ENCODE results near the gene MTUS2. TPM values are rescaled to one million over a fixed set of nuclear protein-coding genes. Genes with fewer than 3 reads are reported as not detected.

The MTUS2 gene
- total RNA-seq, 1 donor from 2014 or later: 4.1 TPM

DNA sequence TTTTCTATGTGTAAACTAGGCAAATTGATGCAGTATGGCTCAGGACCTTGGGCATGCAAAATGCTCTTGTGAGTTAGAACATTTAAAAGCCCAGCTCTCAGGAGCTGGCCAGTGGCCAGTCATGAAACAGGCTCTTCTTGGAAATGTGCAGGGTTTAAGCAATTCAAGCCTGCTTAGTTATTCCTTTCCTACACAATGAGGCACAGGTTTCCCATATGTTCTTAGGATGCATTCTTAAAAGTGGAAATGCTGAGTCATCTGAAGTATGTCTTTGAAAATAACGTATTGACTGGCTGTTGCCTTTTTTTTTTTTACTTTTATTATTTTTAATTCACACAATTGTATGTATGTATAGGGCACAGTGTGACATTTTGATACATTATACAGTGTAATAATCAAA lies 474.7 kb downstream of the MTUS2 start:
- Mint-ChIP-seq H3K4me3 (no peak overlapping the region), H3K27ac (no peak overlapping the region), H3K36me3 (no peaks in the 10 kb centered on the region), H3K4me1 (ENCODE audit: unreplicated experiment) (no peaks in the 10 kb centered on the region), H3K27me3 (no peaks in the 10 kb centered on the region), H3K9me3 (no peaks in the 10 kb centered on the region)
- TF ChIP-seq, protein P1, sequence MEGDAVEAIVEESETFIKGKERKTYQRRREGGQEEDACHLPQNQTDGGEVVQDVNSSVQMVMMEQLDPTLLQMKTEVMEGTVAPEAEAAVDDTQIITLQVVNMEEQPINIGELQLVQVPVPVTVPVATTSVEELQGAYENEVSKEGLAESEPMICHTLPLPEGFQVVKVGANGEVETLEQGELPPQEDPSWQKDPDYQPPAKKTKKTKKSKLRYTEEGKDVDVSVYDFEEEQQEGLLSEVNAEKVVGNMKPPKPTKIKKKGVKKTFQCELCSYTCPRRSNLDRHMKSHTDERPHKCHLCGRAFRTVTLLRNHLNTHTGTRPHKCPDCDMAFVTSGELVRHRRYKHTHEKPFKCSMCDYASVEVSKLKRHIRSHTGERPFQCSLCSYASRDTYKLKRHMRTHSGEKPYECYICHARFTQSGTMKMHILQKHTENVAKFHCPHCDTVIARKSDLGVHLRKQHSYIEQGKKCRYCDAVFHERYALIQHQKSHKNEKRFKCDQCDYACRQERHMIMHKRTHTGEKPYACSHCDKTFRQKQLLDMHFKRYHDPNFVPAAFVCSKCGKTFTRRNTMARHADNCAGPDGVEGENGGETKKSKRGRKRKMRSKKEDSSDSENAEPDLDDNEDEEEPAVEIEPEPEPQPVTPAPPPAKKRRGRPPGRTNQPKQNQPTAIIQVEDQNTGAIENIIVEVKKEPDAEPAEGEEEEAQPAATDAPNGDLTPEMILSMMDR (conservative IDR thresholded peaks at IDR 0.05): no peak
- DNase-seq (ENCODE audit: extremely low spot score, unreplicated experiment): no peak

DNA sequence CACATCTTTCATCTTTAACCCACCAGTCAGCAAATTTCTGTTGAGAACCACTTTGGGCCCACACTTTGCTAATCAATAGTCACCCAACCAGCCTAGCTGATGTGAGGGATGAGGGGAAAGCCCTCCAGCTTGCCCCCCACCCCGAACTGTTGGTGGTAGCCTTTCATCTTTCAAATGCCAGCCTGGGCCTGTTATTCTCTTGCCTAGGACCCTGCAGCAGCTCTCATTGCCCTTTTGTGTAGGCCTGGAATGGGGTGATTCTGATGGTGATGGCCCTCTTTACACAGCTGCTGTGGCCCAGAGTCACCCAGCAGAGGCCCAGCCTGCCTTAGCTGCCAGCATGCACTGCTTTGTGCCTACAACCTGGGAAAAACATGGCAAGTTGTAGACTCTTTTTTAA lies 480.9 kb downstream of the MTUS2 start:
- Mint-ChIP-seq H3K9me3 (peaks cover 6% of the 10 kb centered on the region), H3K27me3 (peaks cover 5% of the 10 kb centered on the region), H3K36me3 (no peaks in the 10 kb centered on the region), H3K4me1 (ENCODE audit: unreplicated experiment) (no peaks in the 10 kb centered on the region), H3K27ac (no peak overlapping the region), H3K4me3 (no peak overlapping the region)
- DNase-seq (ENCODE audit: extremely low spot score, unreplicated experiment): no peak
- TF ChIP-seq, protein P1 (conservative IDR thresholded peaks at IDR 0.05): no peak

DNA sequence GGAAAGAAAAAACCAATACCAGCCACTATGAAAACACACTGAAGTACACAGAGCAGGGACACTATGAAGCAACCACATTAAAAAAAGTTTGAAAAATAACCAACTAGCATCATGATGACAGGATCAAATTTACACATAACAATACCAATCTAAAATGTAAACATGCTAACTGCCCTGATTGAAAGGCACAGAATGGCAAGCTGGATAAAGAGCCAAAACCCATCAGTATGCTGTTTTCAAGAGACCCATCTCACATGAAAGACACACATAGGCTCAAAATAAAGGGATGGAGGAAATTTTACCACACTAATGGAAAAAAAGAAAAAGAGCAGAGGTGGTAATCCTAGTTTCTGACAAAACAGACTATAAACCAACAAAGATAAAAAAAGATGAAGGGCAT lies 484.0 kb downstream of the MTUS2 start:
- TF ChIP-seq, protein P1 (conservative IDR thresholded peaks at IDR 0.05): no peak
- peaks cover 5% of the 10 kb centered on the region for H3K27me3 Mint-ChIP-seq
- H3K4me1 Mint-ChIP-seq (ENCODE audit: unreplicated experiment): no peaks in the 10 kb centered on the region
- H3K27ac Mint-ChIP-seq: no peak overlapping the region
- no peaks in the 10 kb centered on the region for H3K36me3 Mint-ChIP-seq
- peaks cover 6% of the 10 kb centered on the region for H3K9me3 Mint-ChIP-seq
- H3K4me3 Mint-ChIP-seq: no peak overlapping the region
- no peak for DNase-seq (ENCODE audit: extremely low spot score, unreplicated experiment)

DNA sequence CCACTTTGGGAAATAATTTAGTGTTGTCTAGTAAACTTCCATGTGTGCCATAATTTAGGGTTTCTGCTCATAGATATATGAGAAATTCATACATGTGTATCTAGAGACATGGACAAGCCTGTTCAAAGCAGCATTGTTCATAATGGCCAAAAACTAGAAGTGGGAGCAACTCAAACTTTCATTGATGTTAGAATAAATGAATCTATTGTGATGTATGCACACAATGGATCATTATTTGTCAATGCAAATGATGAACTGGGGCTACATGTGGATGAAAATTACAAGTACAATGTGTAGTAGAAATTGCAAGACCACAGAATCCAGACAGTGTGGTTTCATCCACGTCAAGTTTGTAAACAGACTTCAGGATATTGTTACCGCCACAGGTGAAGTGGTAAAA lies 490.7 kb downstream of the MTUS2 start:
- H3K27me3 Mint-ChIP-seq: no peaks in the 10 kb centered on the region
- no peaks in the 10 kb centered on the region for H3K36me3 Mint-ChIP-seq
- no peaks in the 10 kb centered on the region for H3K4me1 Mint-ChIP-seq (ENCODE audit: unreplicated experiment)
- TF ChIP-seq, protein P1 (conservative IDR thresholded peaks at IDR 0.05): no peak
- no peak overlapping the region for H3K4me3 Mint-ChIP-seq
- no peaks in the 10 kb centered on the region for H3K9me3 Mint-ChIP-seq
- no peak for DNase-seq (ENCODE audit: extremely low spot score, unreplicated experiment)
- H3K27ac Mint-ChIP-seq: no peak overlapping the region

DNA sequence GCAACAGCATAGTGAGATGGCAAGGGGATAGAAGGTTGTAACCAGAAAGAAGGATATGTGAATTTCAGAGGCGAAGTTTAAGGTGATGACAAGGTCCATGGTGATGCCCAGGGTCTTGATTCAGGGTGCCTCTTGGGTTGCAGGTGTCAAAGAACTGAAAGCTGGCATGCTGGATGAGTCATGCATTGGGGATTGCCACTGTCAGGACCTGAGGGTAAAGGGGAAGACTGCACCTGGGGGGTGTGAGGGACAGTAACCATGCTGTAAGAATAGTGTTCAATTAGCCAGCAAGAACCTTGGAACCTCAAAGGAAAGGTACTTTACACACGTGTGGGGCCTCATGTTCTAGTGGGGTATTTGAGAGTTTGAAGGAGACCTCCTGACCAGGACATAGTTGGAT lies 495.7 kb downstream of the MTUS2 start:
- H3K27ac Mint-ChIP-seq: no peak overlapping the region
- no peaks in the 10 kb centered on the region for H3K36me3 Mint-ChIP-seq
- no peaks in the 10 kb centered on the region for H3K9me3 Mint-ChIP-seq
- H3K4me1 Mint-ChIP-seq (ENCODE audit: unreplicated experiment): no peaks in the 10 kb centered on the region
- H3K4me3 Mint-ChIP-seq: no peak overlapping the region
- TF ChIP-seq, protein P1 (conservative IDR thresholded peaks at IDR 0.05): no peak
- no peak for DNase-seq (ENCODE audit: extremely low spot score, unreplicated experiment)
- H3K27me3 Mint-ChIP-seq: no peaks in the 10 kb centered on the region

DNA sequence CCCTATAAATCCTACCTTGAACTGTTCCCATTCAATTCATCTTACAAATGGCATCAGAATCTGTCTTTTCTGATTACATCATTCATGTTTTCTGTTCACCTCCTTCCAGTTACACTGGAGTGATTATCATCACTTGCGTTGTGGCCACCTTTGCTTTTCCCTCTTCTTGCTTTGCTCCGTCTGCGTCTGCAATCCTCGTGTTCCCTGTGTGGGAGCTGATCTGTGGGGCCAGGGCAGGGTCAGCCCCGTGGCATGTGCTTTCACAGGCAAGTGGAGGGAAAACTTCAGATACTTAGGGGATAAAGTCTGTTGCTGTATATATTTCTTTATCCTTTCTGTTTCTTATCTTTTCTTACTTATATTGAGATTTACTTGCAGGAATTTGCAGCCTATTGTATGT lies 497.7 kb downstream of the MTUS2 start:
- no peaks in the 10 kb centered on the region for H3K4me1 Mint-ChIP-seq (ENCODE audit: unreplicated experiment)
- H3K4me3 Mint-ChIP-seq: no peak overlapping the region

More for the DNA sequence above, 497.7 kb downstream of the MTUS2 start:
- TF ChIP-seq, protein P1 (conservative IDR thresholded peaks at IDR 0.05): no peak
- no peak for DNase-seq (ENCODE audit: extremely low spot score, unreplicated experiment)
- Mint-ChIP-seq H3K27me3 (no peaks in the 10 kb centered on the region), H3K9me3 (no peaks in the 10 kb centered on the region), H3K27ac (no peak overlapping the region), H3K36me3 (no peaks in the 10 kb centered on the region)
